Stomach (tissue), 9 donors: ENCODE measurements around the gene SPDEF. TPM values are rescaled to one million over a fixed set of nuclear protein-coding genes. Genes with fewer than 3 reads are reported as not detected.

ENCODE experiments used
- DNase-seq, 2 donors: peaks; one replicate each; pipeline versions ENCODE4 v3.0.0 to v3.0.0-alpha.2; 2013 to 2019
- H3K27ac ChIP-seq, 5 donors: fragments of 200-600 bp in 4 of 5; sonication (generic) in 4 of 5; one replicate each; pipeline ENCODE4 v1.5.1; 2013 to 2019; ENCODE audit warnings: mild to moderate bottlenecking in 1 of 5, moderate library complexity in 1 of 5
- H3K27me3 ChIP-seq, 3 donors: fragments of 200-600 bp; sonication (generic); one replicate each; pipeline ENCODE4 v1.5.1; 2017 to 2019; ENCODE audit warnings: mixed run types in 1 of 3
- H3K36me3 ChIP-seq, 4 donors: fragments of 200-600 bp; sonication (generic); 1 replicate in 3 of 4; 2 replicates in 1 of 4; pipeline ENCODE4 v1.5.1; 2016 to 2019
- H3K4me1 ChIP-seq, 4 donors: fragments of 200-600 bp; sonication (generic); one replicate each; pipeline ENCODE4 v1.5.1; 2016 to 2019
- H3K4me3 ChIP-seq, 4 donors: fragments of 200-600 bp; sonication (generic) in 3 of 4; one replicate each; pipeline ENCODE4 v1.5.1; 2016 to 2019; ENCODE audit warnings: mild to moderate bottlenecking in 1 of 4
- H3K9me3 ChIP-seq, 4 donors: fragments of 200-600 bp; sonication (generic); one replicate each; pipeline ENCODE4 v1.5.1; 2016 to 2019
- CTCF ChIP-seq, 7 experiments: fragments of 450-650 bp in 4 of 7; fragments of 200-600 bp in 3 of 7; sonication (generic) in 3 of 7; IDR thresholded peaks; one replicate each; pipeline ENCODE4 v1.5.1; 2016 to 2019; ENCODE audit warnings: antibody characterized with exemption in 7 of 7, control low read depth in 2 of 7, mild to moderate bottlenecking in 1 of 7
- EP300 ChIP-seq: sonication (generic); formaldehyde crosslinking; IDR thresholded peaks from one replicate; pipeline ENCODE4 v1.6.1; 2017; ENCODE audit warnings: antibody characterized with exemption
- POLR2A ChIP-seq, 4 donors: fragments of 450-650 bp; IDR thresholded peaks; one replicate each; pipeline ENCODE4 v1.6.1; 2016; ENCODE audit warnings: antibody characterized with exemption in 4 of 4, control low read depth in 2 of 4, mild to moderate bottlenecking in 1 of 4, moderate library complexity in 1 of 4
- POLR2AphosphoS5 ChIP-seq, 3 donors: sonication (generic); formaldehyde crosslinking; IDR thresholded peaks; one replicate each; pipeline ENCODE4 v1.6.1; 2016; ENCODE audit warnings: antibody characterized with exemption in 3 of 3
- WGBS, 5 donors: extraction: QIAGEN DNeasy Blood & Tissue Kit in 3 of 5; methylation state at CpG; one replicate each; pipeline versions ENCODE4 v1.1.5 to v1.1.7; 2013 to 2018; 5-methylcytosine and 5-hydroxymethylcytosine counted together
- intact Hi-C: fragments of 100-400 bp; cut with DNase I; formaldehyde crosslinking; loops from one replicate; pipeline ENCODE4 v1.15.1; 2023; ENCODE audit warnings: low total_unique reads
- polyA plus RNA-seq, 3 donors: library from polyadenylated mRNA; stranded (reverse); fragments of 200-250 nt; gene quantifications; one replicate each; pipeline ENCODE4 v1.2.3, GENCODE V29; 2013
- total RNA-seq, 5 donors: library from RNA; depleted of rRNA; stranded (reverse); fragments of >200 nt; gene quantifications; one replicate each; pipeline versions ENCODE4 v1.1.0 to v1.2.3, GENCODE V29; 2014 to 2016
- donor health status: healthy with polysubstance abuse.
- donor health status: Bipolar disorder and iron deficiency.
- donor health status: healthy.

SPDEF gene
- total and polyA plus RNA-seq, 8 donors: 2.2 to 129 (median 31.4) TPM

DNA sequence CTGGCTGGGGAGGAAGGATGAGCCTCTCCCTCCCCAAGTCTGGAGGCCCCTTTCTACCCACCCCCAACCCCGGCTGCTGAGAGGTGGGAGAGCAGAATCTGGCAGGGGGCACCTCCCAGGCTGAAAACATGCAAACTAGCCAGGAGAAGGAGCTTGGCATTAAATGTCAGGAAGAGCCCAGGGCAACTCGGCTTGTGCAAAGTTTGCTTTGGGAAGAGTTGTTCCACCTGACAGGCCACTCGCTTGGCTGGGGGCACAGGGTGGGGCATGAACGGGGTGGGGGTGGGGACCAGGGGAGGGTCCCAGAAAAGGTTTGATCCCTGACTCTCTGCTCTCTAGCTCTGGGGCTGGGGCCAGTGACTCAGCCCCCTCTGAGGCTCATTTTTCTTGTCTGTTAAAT, 3.0 kb downstream of the SPDEF start:
- Histone ChIP-seq H3K36me3 (no peaks in the 10 kb centered on the region), H3K4me3 (peak overlapping the region in 1 of 4 donors; percentile 53), H3K9me3 (peaks cover 0 to under 1% (median under 1%) of the 10 kb centered on the region in 4 donors), H3K4me1 (peaks cover under 1 to 67% (median 54%) of the 10 kb centered on the region in 4 donors), H3K27ac (no peak overlapping the region), H3K27me3 (no peaks in the 10 kb centered on the region)
- 34 to 48% (median 43%) methylated on average over 4 of the region's 4 CpGs for WGBS, 5 donors
- intact Hi-C loops: no loop called here
- DNase-seq: no peak
- TF ChIP-seq CTCF (IDR thresholded peaks at IDR 0.05): no peak
- TF ChIP-seq POLR2AphosphoS5 (IDR thresholded peaks at IDR 0.05): no peak
- no peak for TF ChIP-seq EP300
- TF ChIP-seq POLR2A (IDR thresholded peaks at IDR 0.05): no peak

DNA sequence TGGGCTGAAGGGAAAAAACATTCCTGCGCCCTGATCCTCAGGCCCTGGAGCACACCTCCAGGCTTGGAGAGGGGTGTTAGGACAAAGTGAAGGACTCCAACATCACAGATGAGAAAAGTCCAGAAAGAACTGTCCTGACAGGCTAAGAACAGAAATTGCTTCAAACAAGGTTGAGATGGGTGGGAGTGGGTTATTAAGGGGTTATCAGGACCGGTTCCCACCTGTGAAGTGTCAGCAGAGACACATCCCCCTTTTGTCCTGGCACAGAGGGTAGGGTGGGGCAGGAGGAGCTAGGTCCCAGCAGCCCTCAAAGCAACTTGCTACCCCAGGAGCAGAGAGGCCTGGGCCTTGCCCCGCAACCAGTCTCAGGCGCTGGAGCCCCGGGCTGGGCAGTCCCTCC, 3.5 kb downstream of the SPDEF start:
- no peaks in the 10 kb centered on the region for H3K27me3 ChIP-seq
- no peak for DNase-seq
- TF ChIP-seq POLR2AphosphoS5 (IDR thresholded peaks at IDR 0.05) (no peak), EP300 (no peak), CTCF (IDR thresholded peaks at IDR 0.05) (no peak), POLR2A (IDR thresholded peaks at IDR 0.05) (no peak)
- WGBS, 5 donors: 51 to 69% (median 65%) methylated on average over 4 to 5 of the region's 5 CpGs
- peak overlapping the region in 1 of 4 donors; percentile 53 for H3K4me3 ChIP-seq
- intact Hi-C loops: no loop called here
- H3K9me3 ChIP-seq: no peaks in the 10 kb centered on the region
- peaks cover 4 to 72% (median 56%) of the 10 kb centered on the region in 4 donors for H3K4me1 ChIP-seq
- peak overlapping the region in 1 of 5 donors; percentile 32 for H3K27ac ChIP-seq
- H3K36me3 ChIP-seq: no peaks in the 10 kb centered on the region

GRCh38 chr6:34551720-34552119, 4.4 kb downstream of the SPDEF start:
- WGBS, 5 donors: 74 to 90% (median 82%) methylated on average over 7 to 8 of the region's 8 CpGs
- Histone ChIP-seq H3K36me3 (no peaks in the 10 kb centered on the region), H3K4me3 (no peak overlapping the region), H3K4me1 (peaks cover 4 to 77% (median 57%) of the 10 kb centered on the region in 4 donors), H3K9me3 (no peaks in the 10 kb centered on the region), H3K27me3 (no peaks in the 10 kb centered on the region), H3K27ac (peak overlapping the region in 1 of 5 donors; percentile 46)
- no peak for DNase-seq
- TF ChIP-seq CTCF (IDR thresholded peaks at IDR 0.05) (no peak), EP300 (no peak)
- intact Hi-C loops: no loop called here

- Histone ChIP-seq H3K27me3 (no peaks in the 10 kb centered on the region), H3K27ac (peak overlapping the region in 2 of 5 donors; percentile 8 to 46), H3K4me3 (no peak overlapping the region), H3K9me3 (no peaks in the 10 kb centered on the region), H3K4me1 (peaks cover 11 to 81% (median 70%) of the 10 kb centered on the region in 4 donors), H3K36me3 (no peaks in the 10 kb centered on the region)
- WGBS, 5 donors: 66 to 94% (median 77%) methylated on average over 2 of the region's 2 CpGs
- no peak for DNase-seq
- TF ChIP-seq POLR2AphosphoS5 (IDR thresholded peaks at IDR 0.05) (no peak), POLR2A (IDR thresholded peaks at IDR 0.05) (no peak)
- intact Hi-C loops: no loop called here
Measured at GRCh38 chr6:34549804-34550202, 6.3 kb downstream of the SPDEF start.

GRCh38 chr6:34549026-34549803, 6.9 kb downstream of the SPDEF start:
- no peak overlapping the region for H3K4me3 ChIP-seq
- H3K9me3 ChIP-seq: no peaks in the 10 kb centered on the region
- TF ChIP-seq EP300 (no peak), CTCF (IDR thresholded peaks at IDR 0.05) (no peak), POLR2AphosphoS5 (IDR thresholded peaks at IDR 0.05) (no peak), POLR2A (IDR thresholded peaks at IDR 0.05) (no peak)
- H3K36me3 ChIP-seq: no peaks in the 10 kb centered on the region
- H3K27ac ChIP-seq: peak overlapping the region in 1 of 5 donors; percentile 46
- 68 to 74% (median 70%) methylated on average over 12 to 16 of the region's 16 CpGs for WGBS, 5 donors
- intact Hi-C loops: no loop called here
- no peaks in the 10 kb centered on the region for H3K27me3 ChIP-seq
- H3K4me1 ChIP-seq: peaks cover 11 to 79% (median 71%) of the 10 kb centered on the region in 4 donors
- no peak for DNase-seq
